ENCODE measurements around the gene GLB1L2. TPM values are rescaled to one million over a fixed set of nuclear protein-coding genes. Genes with fewer than 3 reads are reported as not detected.

Gene GLB1L2
- total and polyA plus RNA-seq, 7 donors: 4.2 to 108 (median 30.8) TPM

- Histone ChIP-seq H3K36me3 (no peaks in the 10 kb centered on the region), H3K27me3 (no peaks in the 10 kb centered on the region), H3K4me3 (no peak overlapping the region), H3K27ac (no peak overlapping the region), H3K9me3 (no peaks in the 10 kb centered on the region), H3K4me1 (no peaks in the 10 kb centered on the region)
- WGBS, 2 donors: 33 to 70% methylated on average over 4 of the region's 4 CpGs
- no peak for DNase-seq
- intact Hi-C loops (cut with DNase I): no loop called here
- TF ChIP-seq POLR2A (IDR thresholded peaks at IDR 0.05) (no peak), POLR2AphosphoS5 (IDR thresholded peaks at IDR 0.05) (no peak), EP300 (IDR thresholded peaks at IDR 0.05) (no peak), CTCF (IDR thresholded peaks at IDR 0.05) (no peak)
These were observed 49.0 kb downstream of the GLB1L2 start for GRCh38 chr11:134380785-134381184.

GRCh38 chr11:134382257-134382656 lies 50.5 kb downstream of the GLB1L2 start:
- Histone ChIP-seq H3K4me3 (no peak overlapping the region), H3K9me3 (no peaks in the 10 kb centered on the region), H3K4me1 (no peaks in the 10 kb centered on the region), H3K36me3 (no peaks in the 10 kb centered on the region), H3K27ac (no peak overlapping the region), H3K27me3 (peaks cover 0 to 14% (median 0%) of the 10 kb centered on the region in 3 donors)
- intact Hi-C loops (cut with DNase I): no loop called here
- no peak for TF ChIP-seq POLR2AphosphoS5 (IDR thresholded peaks at IDR 0.05)
- TF ChIP-seq CTCF (IDR thresholded peaks at IDR 0.05): no peak
- TF ChIP-seq POLR2A (IDR thresholded peaks at IDR 0.05): no peak
- no peak for TF ChIP-seq EP300 (IDR thresholded peaks at IDR 0.05)
- DNase-seq: no peak
- WGBS, 2 donors: 82 to 91% methylated on average over 8 of the region's 8 CpGs

GRCh38 chr11:134382830-134383229 lies 51.0 kb downstream of the GLB1L2 start:
- H3K9me3 ChIP-seq: no peaks in the 10 kb centered on the region
- no peak for TF ChIP-seq POLR2A (IDR thresholded peaks at IDR 0.05)
- no peak for TF ChIP-seq EP300 (IDR thresholded peaks at IDR 0.05)
- TF ChIP-seq POLR2AphosphoS5 (IDR thresholded peaks at IDR 0.05): no peak
- TF ChIP-seq CTCF (IDR thresholded peaks at IDR 0.05): no peak
- no peak for DNase-seq
- H3K4me1 ChIP-seq: no peaks in the 10 kb centered on the region
- no peak overlapping the region for H3K4me3 ChIP-seq
- H3K27me3 ChIP-seq: peaks cover 0 to 19% (median 0%) of the 10 kb centered on the region in 3 donors
- 95 to 96% methylated on average over 24 of the region's 24 CpGs for WGBS, 2 donors
- intact Hi-C loops (cut with DNase I): no loop called here
- no peak overlapping the region for H3K27ac ChIP-seq
- H3K36me3 ChIP-seq: no peaks in the 10 kb centered on the region

- intact Hi-C loops (cut with DNase I): no loop called here
- Histone ChIP-seq H3K36me3 (no peaks in the 10 kb centered on the region), H3K27ac (no peak overlapping the region), H3K4me1 (no peaks in the 10 kb centered on the region), H3K9me3 (no peaks in the 10 kb centered on the region), H3K27me3 (peaks cover 0 to 28% (median 0%) of the 10 kb centered on the region in 3 donors), H3K4me3 (no peak overlapping the region)
- TF ChIP-seq POLR2AphosphoS5 (IDR thresholded peaks at IDR 0.05) (peak in 1 of 4 donors; percentile 20), CTCF (IDR thresholded peaks at IDR 0.05) (no peak)
- DNase-seq: no peak
- 94 to 96% methylated on average over 78 of the region's 78 CpGs for WGBS, 2 donors
These were observed 51.9 kb downstream of the GLB1L2 start for GRCh38 chr11:134383576-134384221.

- Histone ChIP-seq H3K27me3 (peaks cover 0 to 35% (median 0%) of the 10 kb centered on the region in 3 donors), H3K9me3 (no peaks in the 10 kb centered on the region), H3K27ac (no peak overlapping the region), H3K36me3 (no peaks in the 10 kb centered on the region), H3K4me3 (no peak overlapping the region), H3K4me1 (no peaks in the 10 kb centered on the region)
- DNase-seq: no peak
- WGBS, 2 donors: 75 to 84% methylated on average over 14 of the region's 14 CpGs
- intact Hi-C loops (cut with DNase I): no loop called here
- TF ChIP-seq POLR2A (IDR thresholded peaks at IDR 0.05) (no peak), POLR2AphosphoS5 (IDR thresholded peaks at IDR 0.05) (no peak), CTCF (IDR thresholded peaks at IDR 0.05) (no peak)
These were observed 52.6 kb downstream of the GLB1L2 start for GRCh38 chr11:134384406-134384805.

Measured in sigmoid colon (tissue), 7 donors.